Tibial nerve (tissue), 4 donors: ENCODE data around the gene MED1.

Experiments
- EP300 ChIP-seq, 2 donors: sonication (generic); formaldehyde crosslinking; IDR thresholded peaks; one replicate each; pipeline ENCODE4 v1.6.1; 2017; ENCODE audit warnings: antibody characterized with exemption in 2 of 2, mild to moderate bottlenecking in 1 of 2
- POLR2A ChIP-seq, 2 donors: fragments of 450-650 bp; IDR thresholded peaks; one replicate each; pipeline ENCODE4 v1.6.1; 2017; ENCODE audit warnings: antibody characterized with exemption in 2 of 2, mild to moderate bottlenecking in 2 of 2, moderate library complexity in 2 of 2
- TF ChIP-seq, protein P1 (sequence below), 5 experiments: fragments of 200-600 bp in 3 of 5; fragments of 450-650 bp in 2 of 5; sonication (generic) in 3 of 5; IDR thresholded peaks; one replicate each; pipeline ENCODE4 v1.5.1; 2016 to 2019; ENCODE audit warnings: antibody characterized with exemption in 5 of 5, mild to moderate bottlenecking in 3 of 5, moderate library complexity in 2 of 5

DNA sequence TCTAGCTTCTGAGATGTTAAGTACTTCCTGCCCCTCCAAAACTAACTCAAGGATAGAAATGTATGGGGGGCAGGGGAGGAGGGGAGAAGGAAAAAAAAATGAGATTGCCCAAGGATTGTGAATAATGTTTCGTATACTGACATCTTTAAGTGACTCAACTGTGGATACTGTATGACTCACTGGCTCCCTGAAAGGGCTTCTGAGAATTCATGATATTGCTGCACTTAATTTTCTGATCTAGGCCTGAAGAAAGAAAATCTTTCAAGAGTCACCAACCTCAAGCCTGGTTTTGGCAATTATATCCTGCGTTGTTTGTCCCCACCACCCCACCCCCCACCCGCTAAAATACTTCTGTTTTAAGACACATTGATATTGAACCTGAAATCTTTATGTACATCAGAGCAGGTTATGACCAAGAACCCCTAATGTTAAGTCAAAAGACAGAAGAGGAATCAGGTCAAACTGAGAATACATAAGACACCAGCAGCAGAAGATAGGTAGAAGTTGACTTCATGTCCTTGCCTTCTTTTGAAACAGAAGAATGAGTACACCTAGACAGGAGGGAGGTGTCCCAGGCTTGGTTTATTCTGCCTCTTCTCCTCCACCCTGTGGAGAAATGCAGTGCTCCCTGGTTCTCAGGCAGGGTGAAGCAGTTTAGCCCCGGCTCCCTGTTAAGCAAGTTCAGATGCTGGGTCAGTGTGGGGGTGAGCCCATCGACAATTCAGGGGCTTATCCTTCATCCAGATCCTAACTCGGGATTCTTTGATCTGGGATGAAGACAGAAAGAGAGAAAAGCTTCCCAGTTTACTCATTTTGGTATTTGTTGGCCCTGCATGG lies 46.3 kb downstream of the MED1 start:
- TF ChIP-seq, protein P1, sequence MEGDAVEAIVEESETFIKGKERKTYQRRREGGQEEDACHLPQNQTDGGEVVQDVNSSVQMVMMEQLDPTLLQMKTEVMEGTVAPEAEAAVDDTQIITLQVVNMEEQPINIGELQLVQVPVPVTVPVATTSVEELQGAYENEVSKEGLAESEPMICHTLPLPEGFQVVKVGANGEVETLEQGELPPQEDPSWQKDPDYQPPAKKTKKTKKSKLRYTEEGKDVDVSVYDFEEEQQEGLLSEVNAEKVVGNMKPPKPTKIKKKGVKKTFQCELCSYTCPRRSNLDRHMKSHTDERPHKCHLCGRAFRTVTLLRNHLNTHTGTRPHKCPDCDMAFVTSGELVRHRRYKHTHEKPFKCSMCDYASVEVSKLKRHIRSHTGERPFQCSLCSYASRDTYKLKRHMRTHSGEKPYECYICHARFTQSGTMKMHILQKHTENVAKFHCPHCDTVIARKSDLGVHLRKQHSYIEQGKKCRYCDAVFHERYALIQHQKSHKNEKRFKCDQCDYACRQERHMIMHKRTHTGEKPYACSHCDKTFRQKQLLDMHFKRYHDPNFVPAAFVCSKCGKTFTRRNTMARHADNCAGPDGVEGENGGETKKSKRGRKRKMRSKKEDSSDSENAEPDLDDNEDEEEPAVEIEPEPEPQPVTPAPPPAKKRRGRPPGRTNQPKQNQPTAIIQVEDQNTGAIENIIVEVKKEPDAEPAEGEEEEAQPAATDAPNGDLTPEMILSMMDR (IDR thresholded peaks at IDR 0.05): no peak
- TF ChIP-seq POLR2A (IDR thresholded peaks at IDR 0.05) (no peak), EP300 (IDR thresholded peaks at IDR 0.05) (no peak)
